DOHH2 (cell line): ENCODE results near the gene TNFSF12.
A peak's percentile ranks its signal among the peaks of the same experiment; 100 is the strongest.

ENCODE experiments used
- EZH2phosphoT487 ChIP-seq: fragments of 200-600 bp; sonication (generic); IDR thresholded peaks from 2 replicates; pipeline ENCODE4 v1.6.1; 2017; ENCODE audit warnings: borderline replicate concordance, mild to moderate bottlenecking, antibody characterized with exemption, low read length, moderate library complexity, mixed read lengths
- TF ChIP-seq, protein P1 (sequence below): fragments of 200-600 bp; sonication (generic); IDR thresholded peaks from one replicate; pipeline ENCODE4 v1.5.1; 2014; ENCODE audit warnings: antibody characterized with exemption, mild to moderate bottlenecking, low read depth, low read length; ENCODE audit not compliant: poor library complexity, severe bottlenecking

DNA sequence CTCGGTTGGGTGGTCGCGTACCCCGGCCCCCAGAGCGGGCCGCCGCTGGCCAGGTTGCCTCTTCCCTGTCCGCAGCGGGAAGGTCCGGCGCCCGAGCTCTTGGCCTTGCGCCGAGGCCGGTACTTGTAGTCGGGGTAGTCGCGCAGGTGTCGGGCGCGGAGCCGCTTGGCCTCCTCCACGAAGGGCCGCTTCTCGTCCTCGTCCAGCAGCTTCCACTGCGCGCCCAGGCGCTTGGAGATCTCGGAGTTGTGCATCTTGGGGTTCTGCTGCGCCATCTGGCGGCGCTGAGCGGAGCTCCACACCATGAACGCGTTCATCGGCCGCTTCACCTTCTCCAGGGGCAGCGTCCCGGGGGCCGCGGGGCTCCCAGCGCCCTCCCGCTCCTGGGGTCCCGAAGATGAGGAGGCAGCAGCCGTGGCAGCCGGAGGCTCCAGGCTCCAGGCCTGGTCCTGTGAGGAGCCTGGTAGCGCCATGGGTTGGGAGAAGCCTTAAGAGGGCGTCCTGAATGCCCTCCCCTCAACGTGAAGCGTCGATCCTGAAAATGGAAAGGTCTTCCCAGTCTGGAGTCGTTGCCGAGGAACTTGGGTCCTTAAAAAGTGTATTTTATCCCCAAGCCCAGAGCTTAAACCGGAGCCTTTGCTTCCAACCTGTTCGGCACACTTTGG lies 40.5 kb downstream of the TNFSF12 start:
- TF ChIP-seq, protein P1, sequence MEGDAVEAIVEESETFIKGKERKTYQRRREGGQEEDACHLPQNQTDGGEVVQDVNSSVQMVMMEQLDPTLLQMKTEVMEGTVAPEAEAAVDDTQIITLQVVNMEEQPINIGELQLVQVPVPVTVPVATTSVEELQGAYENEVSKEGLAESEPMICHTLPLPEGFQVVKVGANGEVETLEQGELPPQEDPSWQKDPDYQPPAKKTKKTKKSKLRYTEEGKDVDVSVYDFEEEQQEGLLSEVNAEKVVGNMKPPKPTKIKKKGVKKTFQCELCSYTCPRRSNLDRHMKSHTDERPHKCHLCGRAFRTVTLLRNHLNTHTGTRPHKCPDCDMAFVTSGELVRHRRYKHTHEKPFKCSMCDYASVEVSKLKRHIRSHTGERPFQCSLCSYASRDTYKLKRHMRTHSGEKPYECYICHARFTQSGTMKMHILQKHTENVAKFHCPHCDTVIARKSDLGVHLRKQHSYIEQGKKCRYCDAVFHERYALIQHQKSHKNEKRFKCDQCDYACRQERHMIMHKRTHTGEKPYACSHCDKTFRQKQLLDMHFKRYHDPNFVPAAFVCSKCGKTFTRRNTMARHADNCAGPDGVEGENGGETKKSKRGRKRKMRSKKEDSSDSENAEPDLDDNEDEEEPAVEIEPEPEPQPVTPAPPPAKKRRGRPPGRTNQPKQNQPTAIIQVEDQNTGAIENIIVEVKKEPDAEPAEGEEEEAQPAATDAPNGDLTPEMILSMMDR, result peak; percentile 56
- TF ChIP-seq EZH2phosphoT487, result no peak
